Stimulated activated CD4-positive, alpha-beta T cell treated with anti-CD3 and anti-CD28 coated beads, Interleukin-1b, Interleukin-23, amount 100 ng/mL, for 4 hours (primary cell): ENCODE data around the gene MAP1B.

Experiments used
- DNase-seq, 2 donors: peaks; one replicate each; pipeline ENCODE4 v3.0.0-alpha.2; 2020; ENCODE audit warnings: low read depth in 2 of 2

The MAP1B gene

GRCh38 chr5:72224946-72225463 is 117.7 kb downstream of the MAP1B start:
- DNase-seq = no peak

- no peak for DNase-seq
Measured at GRCh38 chr5:72225741-72226140, 118.5 kb downstream of the MAP1B start.

GRCh38 chr5:72226950-72227349 is 119.7 kb downstream of the MAP1B start:
- no peak for DNase-seq

GRCh38 chr5:72228960-72229359 is 121.7 kb downstream of the MAP1B start:
- no peak for DNase-seq

GRCh38 chr5:72231991-72232703 is 124.9 kb downstream of the MAP1B start:
- DNase-seq = no peak

- DNase-seq = no peak
Measured at GRCh38 chr5:72232838-72233237, 125.6 kb downstream of the MAP1B start.

- DNase-seq = no peak
Measured at GRCh38 chr5:72233835-72234234, 126.6 kb downstream of the MAP1B start.

GRCh38 chr5:72234265-72234700 is 127.0 kb downstream of the MAP1B start:
- DNase-seq = peak in 1 of 2 donors; percentile 10

- no peak for DNase-seq
Measured at GRCh38 chr5:72234868-72235267, 127.6 kb downstream of the MAP1B start.

GRCh38 chr5:72235725-72236124 is 128.4 kb downstream of the MAP1B start:
- no peak for DNase-seq

- DNase-seq = no peak
Measured at GRCh38 chr5:72237415-72237814, 130.1 kb downstream of the MAP1B start.

GRCh38 chr5:72237879-72238278 is 130.6 kb downstream of the MAP1B start:
- DNase-seq = no peak

- DNase-seq = no peak
Measured at GRCh38 chr5:72238712-72239445, 131.6 kb downstream of the MAP1B start.

GRCh38 chr5:72241346-72242003 is 134.2 kb downstream of the MAP1B start:
- DNase-seq = no peak

- no peak for DNase-seq
Measured at GRCh38 chr5:72242796-72243475, 135.7 kb downstream of the MAP1B start.

GRCh38 chr5:72243706-72244105 is 136.4 kb downstream of the MAP1B start:
- no peak for DNase-seq

GRCh38 chr5:72244862-72245371 is 137.6 kb downstream of the MAP1B start:
- DNase-seq = no peak

GRCh38 chr5:72245546-72245945 is 138.3 kb downstream of the MAP1B start:
- DNase-seq = no peak

- DNase-seq = no peak
Measured at GRCh38 chr5:72245951-72246532, 138.8 kb downstream of the MAP1B start.

- DNase-seq = no peak
Measured at GRCh38 chr5:72246954-72247442, 139.7 kb downstream of the MAP1B start.

- DNase-seq = no peak
Measured at GRCh38 chr5:72248410-72248981, 141.2 kb downstream of the MAP1B start.
